Activated CD4-positive, alpha-beta memory T cell treated with anti-CD3 and anti-CD28 coated beads for 36 hours (primary cell): ENCODE results near the gene PADI6. TPM values are rescaled to one million over a fixed set of nuclear protein-coding genes. Genes with fewer than 3 reads are reported as not detected.
A peak's percentile ranks its signal among the peaks of the same experiment; 100 is the strongest.
"Not testable (repeated sequence)": the region's sequence is repeated elsewhere in the genome, so short reads cannot be mapped to it uniquely, and the experiment has no call there.

Experiments
- CTCF ChIA-PET: fragments of 350-600 bp; sonication (Branson Sonifier 250); formaldehyde crosslinking; loops from one replicate; lab custom pipeline; 2021; ENCODE audit warnings: antibody characterized with exemption, inconsistent platforms; lab: Charles Lee
- POLR2A ChIA-PET: fragments of 350-600 bp; sonication (Branson Sonifier 250); formaldehyde crosslinking; loops from one replicate; lab custom pipeline; 2021; ENCODE audit warnings: antibody characterized with exemption; lab: Charles Lee
- DNase-seq: peaks from one replicate; pipeline ENCODE4 v3.0.0-alpha.2; 2020
- H3K27ac Mint-ChIP-seq: one replicate; pipeline ENCODE4 v1.8.0; 2021; ENCODE audit warnings: mixed read lengths
- H3K27me3 Mint-ChIP-seq: one replicate; pipeline ENCODE4 v1.8.0; 2021; ENCODE audit warnings: mixed read lengths
- H3K36me3 Mint-ChIP-seq: one replicate; pipeline ENCODE4 v1.8.0; 2021; ENCODE audit warnings: mixed read lengths
- H3K4me1 Mint-ChIP-seq: one replicate; pipeline ENCODE4 v1.8.0; 2021; ENCODE audit warnings: low read depth, mixed read lengths
- H3K4me3 Mint-ChIP-seq: one replicate; pipeline ENCODE4 v1.8.0; 2021; ENCODE audit warnings: mild to moderate bottlenecking, mixed read lengths
- H3K9me3 Mint-ChIP-seq: one replicate; pipeline ENCODE4 v1.8.0; 2021; ENCODE audit warnings: mixed read lengths
- intact Hi-C: fragments of 100-400 bp; cut with micrococcal nuclease; formaldehyde crosslinking; loops from one replicate; pipeline ENCODE4 v1.15.1; 2023
- total RNA-seq, 2 experiments: library from RNA; stranded (reverse); gene quantifications; one replicate each; pipeline ENCODE4 v1.2.3, GENCODE V29; 2021

PADI6 gene
- not detected for total RNA-seq

DNA sequence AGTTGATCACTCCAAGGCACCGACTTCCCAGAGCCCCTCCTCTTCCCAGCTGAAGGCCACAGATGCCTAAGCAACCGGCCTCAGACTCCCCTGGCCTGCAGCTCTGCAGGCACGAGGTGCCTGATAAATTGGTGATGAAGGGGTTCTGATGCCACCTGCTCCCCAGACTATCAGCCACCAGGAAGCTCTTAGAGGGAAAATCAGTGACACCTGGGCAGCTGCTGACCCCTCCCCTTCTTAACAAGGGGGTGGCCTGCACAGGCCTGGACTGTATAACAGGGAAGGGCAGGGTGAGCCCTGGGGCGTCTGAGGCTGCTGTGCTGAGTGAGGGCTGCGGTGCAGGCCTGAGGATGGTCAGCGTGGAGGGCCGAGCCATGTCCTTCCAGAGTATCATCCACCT, at the start of gene PADI6:
Gene PADI6 (plus strand): TSS at position 301 of the 400 bp plus-strand sequence. CDS start 50 bp downstream, at position 351.
- Mint-ChIP-seq H3K4me1 (no peaks in the 10 kb centered on the region), H3K36me3 (no peaks in the 10 kb centered on the region), H3K4me3 (no peak within 1 kb of the TSS), H3K9me3 (no peaks in the 10 kb centered on the region), H3K27ac (no peak within 1 kb of the TSS), H3K27me3 (no peaks in the 10 kb centered on the region)
- ChIA-PET POLR2A (interaction anchor here (0.6 kb wide), 1 partner anchor 11 kb away, joined by 3 read pairs; no protein-coding TSS in a partner anchor), CTCF (interaction anchor here (0.7 kb wide), 1 partner anchor 157 kb away, joined by 3 read pairs; no protein-coding TSS in a partner anchor)
- intact Hi-C loops, result no loop called here
- no peak for DNase-seq

DNA sequence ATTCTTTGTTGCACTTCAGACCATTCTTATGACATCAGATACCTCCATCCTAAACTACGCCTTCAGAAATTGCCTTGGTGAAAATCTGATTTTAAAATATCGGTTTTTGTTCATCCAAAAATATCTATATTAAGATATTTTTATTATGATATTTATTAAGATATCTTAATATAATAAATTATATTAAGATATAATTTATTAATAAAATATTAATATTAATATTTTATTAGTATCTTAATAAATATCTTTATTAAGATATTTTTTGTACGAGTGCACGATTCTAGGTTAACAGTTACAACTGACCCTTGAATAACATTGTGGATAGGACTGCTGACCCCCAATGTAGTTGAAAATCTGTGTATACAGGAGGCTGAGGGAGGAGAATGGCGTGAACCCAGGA, 43.1 kb upstream of the PADI6 start:
- H3K36me3 Mint-ChIP-seq, result no peaks in the 10 kb centered on the region
- POLR2A ChIA-PET, result no interaction called here
- peaks cover 13% of the 10 kb centered on the region for H3K27me3 Mint-ChIP-seq
- DNase-seq, result no peak
- intact Hi-C loops, result no loop called here
- no peaks in the 10 kb centered on the region for H3K4me1 Mint-ChIP-seq
- CTCF ChIA-PET, result no interaction called here
- H3K4me3 Mint-ChIP-seq, result no peak overlapping the region
- H3K9me3 Mint-ChIP-seq, result no peaks in the 10 kb centered on the region
- no peak overlapping the region for H3K27ac Mint-ChIP-seq

DNA sequence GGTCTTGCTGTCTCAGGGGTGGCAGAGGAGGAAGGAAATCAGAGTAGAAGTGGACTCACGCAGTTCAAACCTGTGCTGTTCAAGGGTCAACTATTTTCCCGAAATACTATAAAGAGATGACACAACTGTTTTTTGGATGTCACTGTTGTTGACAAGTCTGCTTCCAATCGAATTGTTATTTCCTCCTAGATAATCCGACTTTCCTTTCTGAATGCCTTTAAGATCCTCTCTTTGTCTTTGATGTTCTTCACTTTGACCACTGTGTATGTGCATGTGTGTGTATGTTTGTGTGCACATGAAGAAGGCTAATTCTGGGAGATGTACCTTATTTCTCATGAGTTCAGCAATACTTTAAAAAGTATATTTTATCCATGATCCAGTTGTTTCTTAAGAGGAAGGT, 42.4 kb upstream of the PADI6 start:
- intact Hi-C loops, result no loop called here
- Mint-ChIP-seq H3K4me3 (no peak overlapping the region), H3K27ac (no peak overlapping the region), H3K27me3 (peaks cover 14% of the 10 kb centered on the region), H3K9me3 (no peaks in the 10 kb centered on the region), H3K36me3 (no peaks in the 10 kb centered on the region), H3K4me1 (no peaks in the 10 kb centered on the region)
- DNase-seq, result no peak
- ChIA-PET POLR2A (no interaction called here), CTCF (no interaction called here)

DNA sequence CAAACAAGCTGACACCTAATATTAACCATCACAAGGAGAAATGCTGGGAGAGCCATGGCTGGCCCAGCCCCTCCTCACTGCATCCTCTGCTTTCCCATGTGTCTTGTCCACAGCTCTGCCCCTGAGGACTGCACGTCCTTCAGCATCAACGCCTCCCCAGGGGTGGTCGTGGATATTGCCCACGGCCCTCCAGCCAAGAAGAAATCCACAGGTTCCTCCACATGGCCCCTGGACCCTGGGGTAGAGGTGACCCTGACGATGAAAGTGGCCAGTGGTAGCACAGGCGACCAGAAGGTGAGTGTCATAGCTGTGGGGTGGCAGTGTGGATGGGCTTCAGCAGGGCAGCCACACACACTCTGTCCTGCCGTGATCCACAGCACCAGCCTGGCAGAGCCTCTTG, 41.1 kb upstream of the PADI6 start:
- peaks cover 17% of the 10 kb centered on the region for H3K27me3 Mint-ChIP-seq
- H3K4me1 Mint-ChIP-seq, result no peaks in the 10 kb centered on the region
- no peaks in the 10 kb centered on the region for H3K9me3 Mint-ChIP-seq
- no peaks in the 10 kb centered on the region for H3K36me3 Mint-ChIP-seq
- no peak for DNase-seq
- H3K27ac Mint-ChIP-seq, result no peak overlapping the region
- H3K4me3 Mint-ChIP-seq, result no peak overlapping the region
- ChIA-PET CTCF (no interaction called here), POLR2A (no interaction called here)
- intact Hi-C loops, result no loop called here

DNA sequence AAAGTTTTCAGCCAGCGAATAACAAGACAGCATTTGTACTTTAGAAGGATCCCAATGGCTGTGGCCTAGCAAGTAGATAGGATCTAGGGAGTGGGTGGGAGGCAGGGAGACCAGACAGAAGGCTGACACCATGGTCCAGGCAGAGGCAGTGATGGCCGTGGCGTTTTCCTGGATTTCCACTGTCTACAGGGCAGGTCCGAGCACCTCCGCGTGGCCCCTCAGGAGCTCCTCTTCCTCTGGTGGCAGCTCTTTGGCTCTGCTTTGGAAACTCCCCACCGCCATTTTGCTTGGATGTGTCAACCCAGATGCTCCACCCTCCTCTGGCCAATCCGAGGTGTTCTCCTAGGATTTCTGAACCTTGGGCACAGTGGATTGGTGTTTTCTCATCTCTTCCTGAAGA, 38.9 kb upstream of the PADI6 start:
- Mint-ChIP-seq H3K27ac (no peak overlapping the region), H3K4me1 (no peaks in the 10 kb centered on the region), H3K27me3 (peaks cover 23% of the 10 kb centered on the region), H3K4me3 (no peak overlapping the region), H3K9me3 (no peaks in the 10 kb centered on the region), H3K36me3 (no peaks in the 10 kb centered on the region)
- POLR2A ChIA-PET, result no interaction called here
- CTCF ChIA-PET, result no interaction called here
- no peak for DNase-seq
- intact Hi-C loops, result no loop called here

DNA sequence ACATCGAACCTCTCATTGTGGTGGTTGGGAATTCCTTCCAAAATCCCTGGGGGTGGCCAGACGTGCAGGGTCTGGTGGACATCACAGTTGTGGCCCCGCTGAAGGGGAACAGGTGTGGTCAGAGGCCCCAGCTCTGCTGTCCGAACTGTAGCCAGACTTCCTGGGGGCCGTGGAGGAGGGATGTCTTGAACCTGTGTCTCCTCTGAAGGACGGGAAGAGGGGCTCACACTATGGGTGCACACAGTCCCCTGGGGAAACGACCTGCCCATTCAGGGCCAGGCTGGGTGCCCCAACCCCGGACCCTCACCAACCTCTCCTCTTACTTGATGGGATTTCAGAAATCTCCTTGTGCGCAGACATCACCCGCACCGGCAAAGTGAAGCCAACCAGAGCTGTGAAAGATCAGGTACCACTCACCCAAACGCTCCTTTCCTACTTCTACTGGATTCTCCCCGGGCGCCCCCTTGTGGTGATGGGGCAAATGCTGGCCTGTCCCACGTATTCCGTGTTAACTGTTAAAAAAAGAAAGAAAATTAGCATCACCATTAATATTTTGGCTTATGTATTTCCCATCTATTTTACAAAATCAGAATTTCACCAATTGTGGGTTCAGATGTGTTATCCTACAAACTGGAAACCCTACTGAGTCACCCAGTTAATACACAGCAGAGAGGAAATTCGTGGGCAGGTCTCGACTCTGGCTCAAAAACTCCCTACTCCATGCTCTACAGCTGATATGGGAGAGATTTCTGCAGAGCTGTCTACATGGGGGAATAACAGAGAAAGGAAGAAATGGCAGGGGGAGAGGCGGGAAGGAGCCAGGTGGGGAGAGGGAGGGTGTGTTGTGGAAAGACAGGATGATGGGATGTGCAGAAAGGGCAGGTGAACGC, 35.9 kb upstream of the PADI6 start:
- intact Hi-C loops, result loop anchor here (2.0 kb wide), 1 partner anchor 211 kb away; no protein-coding TSS in a partner anchor
- Mint-ChIP-seq H3K4me3 (no peak overlapping the region), H3K9me3 (no peaks in the 10 kb centered on the region), H3K36me3 (no peaks in the 10 kb centered on the region), H3K27ac (no peak overlapping the region), H3K27me3 (peaks cover 19% of the 10 kb centered on the region), H3K4me1 (no peaks in the 10 kb centered on the region)
- DNase-seq, result peak; percentile 76
- CTCF ChIA-PET, result interaction anchor here (0.7 to 1.7 kb wide), 5 partner anchors 14 to 211 kb away, joined by 3 to 5 read pairs (median 4); no protein-coding TSS in a partner anchor
- POLR2A ChIA-PET, result no interaction called here

DNA sequence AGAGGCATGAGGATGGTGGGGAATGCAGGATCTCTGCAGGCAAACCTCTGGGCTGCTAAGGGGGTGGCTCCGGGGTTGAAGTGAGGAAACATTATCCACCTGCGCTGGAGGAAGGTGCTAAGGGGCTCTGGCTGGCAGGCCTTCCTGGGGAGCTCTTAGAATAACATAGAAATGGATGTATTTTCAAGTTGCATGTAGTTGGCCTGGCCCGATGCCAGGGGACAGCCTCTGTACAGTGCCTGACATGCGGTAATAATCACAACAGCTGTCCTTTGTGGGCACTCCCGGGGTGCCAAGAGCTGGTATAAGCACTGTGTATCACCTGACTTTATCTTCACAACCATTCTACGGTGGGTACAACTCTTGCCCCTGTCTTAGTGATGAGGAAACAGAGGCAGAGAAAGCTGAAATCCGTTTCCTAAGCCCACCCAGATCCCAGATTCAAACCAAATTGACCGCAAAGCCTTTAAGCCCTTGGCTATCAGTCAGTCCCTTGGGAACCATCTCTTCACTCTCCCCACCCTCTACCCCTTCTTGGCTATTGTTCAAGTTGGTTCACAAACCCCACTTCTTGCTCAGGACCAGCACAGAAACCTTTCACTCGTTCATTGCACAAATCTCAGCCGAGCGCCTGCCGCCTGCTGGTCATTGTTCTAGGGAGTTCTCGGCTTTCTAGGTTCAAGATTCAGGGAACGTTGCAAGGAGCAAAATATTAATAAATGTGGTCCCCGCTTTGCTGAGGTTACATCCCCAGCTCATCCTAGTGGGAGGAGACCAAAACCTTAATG, 33.1 kb upstream of the PADI6 start:
- H3K27me3 Mint-ChIP-seq, result peaks cover 10% of the 10 kb centered on the region
- no peak for DNase-seq
- no peaks in the 10 kb centered on the region for H3K9me3 Mint-ChIP-seq
- no peaks in the 10 kb centered on the region for H3K36me3 Mint-ChIP-seq
- H3K4me1 Mint-ChIP-seq, result no peaks in the 10 kb centered on the region
- no peak overlapping the region for H3K27ac Mint-ChIP-seq
- intact Hi-C loops, result no loop called here
- H3K4me3 Mint-ChIP-seq, result no peak overlapping the region
- CTCF ChIA-PET, result no interaction called here
- POLR2A ChIA-PET, result no interaction called here

DNA sequence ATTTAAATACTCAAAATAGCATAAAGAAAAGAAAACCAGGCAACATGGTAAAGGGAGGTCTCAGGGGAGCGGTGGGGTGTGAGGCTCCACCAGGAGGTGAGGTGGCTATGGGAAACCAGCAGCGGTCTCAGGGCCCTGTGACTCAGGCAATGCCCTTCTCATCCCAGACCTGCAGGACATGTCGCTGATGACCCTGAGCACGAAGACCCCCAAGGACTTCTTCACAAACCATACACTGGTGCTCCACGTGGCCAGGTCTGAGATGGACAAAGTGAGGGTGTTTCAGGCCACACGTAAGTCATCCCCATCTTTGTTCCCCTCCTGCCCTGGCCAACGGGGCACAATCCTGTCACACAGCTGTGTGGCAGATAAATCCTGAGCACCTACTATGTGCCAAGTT, 32.5 kb upstream of the PADI6 start:
- DNase-seq, result no peak
- ChIA-PET CTCF (no interaction called here), POLR2A (no interaction called here)
- Mint-ChIP-seq H3K4me3 (no peak overlapping the region), H3K9me3 (no peaks in the 10 kb centered on the region), H3K27ac (no peak overlapping the region), H3K27me3 (peaks cover 9% of the 10 kb centered on the region), H3K36me3 (no peaks in the 10 kb centered on the region), H3K4me1 (no peaks in the 10 kb centered on the region)
- intact Hi-C loops, result no loop called here

DNA sequence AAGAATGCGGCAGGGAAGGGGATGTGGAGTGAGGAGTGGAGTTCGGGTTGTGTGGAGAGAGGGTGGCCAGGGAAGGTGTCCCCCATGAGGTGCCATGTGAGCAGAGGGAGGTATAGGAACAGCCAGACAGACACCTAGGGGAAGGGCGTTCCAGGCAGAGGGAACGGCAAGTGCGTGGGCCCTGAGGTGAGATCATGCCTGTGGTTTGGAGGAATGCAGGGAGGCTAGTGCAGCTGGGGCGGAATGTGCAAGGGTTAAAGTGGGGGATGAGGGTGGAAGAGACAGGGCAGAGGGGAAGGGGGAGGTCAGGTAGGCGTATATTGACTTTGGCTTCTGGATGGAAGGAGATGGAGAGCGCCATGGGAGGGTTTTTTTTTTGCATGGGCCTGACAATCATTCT, 31.6 kb upstream of the PADI6 start:
- H3K27ac Mint-ChIP-seq, result no peak overlapping the region
- DNase-seq, result no peak
- H3K4me3 Mint-ChIP-seq, result no peak overlapping the region
- no peaks in the 10 kb centered on the region for H3K36me3 Mint-ChIP-seq
- CTCF ChIA-PET, result no interaction called here
- POLR2A ChIA-PET, result no interaction called here
- peaks cover 7% of the 10 kb centered on the region for H3K27me3 Mint-ChIP-seq
- intact Hi-C loops, result no loop called here
- H3K4me1 Mint-ChIP-seq, result no peaks in the 10 kb centered on the region
- no peaks in the 10 kb centered on the region for H3K9me3 Mint-ChIP-seq

DNA sequence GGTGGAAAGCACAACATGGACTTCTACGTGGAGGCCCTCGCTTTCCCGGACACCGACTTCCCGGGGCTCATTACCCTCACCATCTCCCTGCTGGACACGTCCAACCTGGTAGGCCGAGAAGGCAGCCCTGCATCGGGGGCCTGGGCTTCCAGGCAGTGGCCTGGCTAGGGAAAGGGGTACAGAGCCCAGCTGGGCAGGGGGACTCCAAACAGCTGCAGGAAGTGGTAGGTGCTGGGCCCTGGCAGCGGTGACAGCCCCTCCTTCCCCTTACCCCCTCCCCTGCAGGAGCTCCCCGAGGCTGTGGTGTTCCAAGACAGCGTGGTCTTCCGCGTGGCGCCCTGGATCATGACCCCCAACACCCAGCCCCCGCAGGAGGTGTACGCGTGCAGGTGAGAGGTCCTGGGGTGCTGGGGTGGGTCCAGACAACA, 30.0 kb upstream of the PADI6 start:
- H3K36me3 Mint-ChIP-seq, result no peaks in the 10 kb centered on the region
- H3K4me1 Mint-ChIP-seq, result no peaks in the 10 kb centered on the region
- H3K4me3 Mint-ChIP-seq, result no peak overlapping the region
- H3K27me3 Mint-ChIP-seq, result peaks cover 2% of the 10 kb centered on the region
- H3K9me3 Mint-ChIP-seq, result no peaks in the 10 kb centered on the region
- DNase-seq, result no peak
- ChIA-PET CTCF (no interaction called here), POLR2A (no interaction called here)
- intact Hi-C loops, result no loop called here
- no peak overlapping the region for H3K27ac Mint-ChIP-seq

DNA sequence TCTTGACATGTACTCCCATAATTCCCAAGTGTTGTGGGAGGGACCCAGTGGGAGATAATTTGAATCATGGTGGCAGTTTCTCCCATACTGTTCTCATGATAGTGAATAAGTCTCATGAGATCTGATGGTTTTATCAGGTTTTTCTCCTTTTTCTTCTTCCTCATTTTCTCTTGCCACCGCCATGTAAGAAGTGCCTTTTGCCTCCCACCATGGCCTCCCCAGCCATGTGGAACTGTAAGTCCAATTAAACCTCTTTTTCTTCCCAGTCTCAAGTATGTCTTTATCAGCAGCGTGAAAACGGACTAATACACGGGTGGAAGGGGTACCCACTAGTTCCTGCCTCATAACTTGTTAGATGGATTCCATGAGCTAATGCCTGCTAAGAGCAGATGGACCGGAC, 26.5 kb upstream of the PADI6 start:
- H3K4me1 Mint-ChIP-seq, H3K27me3 Mint-ChIP-seq, POLR2A ChIA-PET, H3K27ac Mint-ChIP-seq, DNase-seq, H3K4me3 Mint-ChIP-seq, intact Hi-C loops, CTCF ChIA-PET, H3K36me3 Mint-ChIP-seq, H3K9me3 Mint-ChIP-seq: not testable (repeated sequence)

DNA sequence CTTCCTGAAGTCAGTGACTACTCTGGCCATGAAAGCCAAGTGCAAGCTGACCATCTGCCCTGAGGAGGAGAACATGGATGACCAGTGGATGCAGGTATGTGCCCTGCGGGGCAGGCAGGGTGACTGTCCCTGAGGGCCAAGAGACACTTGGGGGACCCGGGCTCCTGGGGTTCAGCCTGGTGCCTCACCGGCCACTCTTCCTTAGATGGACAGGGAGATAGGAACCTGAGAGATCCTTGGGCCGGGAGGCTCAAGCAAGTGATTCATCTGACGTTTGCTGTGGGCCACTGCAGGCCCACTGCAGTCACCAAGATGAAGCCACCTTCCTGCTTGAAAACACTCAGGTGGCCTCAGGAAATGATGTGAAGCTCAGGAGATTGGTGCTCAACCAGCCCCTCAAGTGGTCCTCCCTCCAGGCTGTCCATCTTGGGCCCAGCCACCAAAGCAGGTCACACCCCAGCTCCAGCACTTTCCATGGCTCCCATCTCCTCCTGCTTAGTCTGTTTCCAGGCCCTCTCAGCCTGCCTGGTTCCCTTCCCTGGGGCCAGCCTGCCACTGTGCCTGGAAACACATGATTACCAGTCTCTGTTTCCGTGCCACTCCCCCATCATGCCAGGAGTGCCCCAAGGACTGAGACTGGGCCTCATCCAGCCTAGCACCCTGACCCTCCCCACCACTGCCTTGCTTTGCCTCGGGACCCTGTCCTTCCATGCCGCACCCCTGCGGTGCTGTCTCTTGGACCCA, 25.8 kb upstream of the PADI6 start:
- H3K4me3 Mint-ChIP-seq, result no peak overlapping the region
- ChIA-PET CTCF (no interaction called here), POLR2A (no interaction called here)
- H3K9me3 Mint-ChIP-seq, result no peaks in the 10 kb centered on the region
- H3K4me1 Mint-ChIP-seq, result no peaks in the 10 kb centered on the region
- intact Hi-C loops, result no loop called here
- no peak for DNase-seq
- H3K36me3 Mint-ChIP-seq, result no peaks in the 10 kb centered on the region
- no peak overlapping the region for H3K27ac Mint-ChIP-seq
- H3K27me3 Mint-ChIP-seq, result peaks cover 6% of the 10 kb centered on the region
